ENCODE data around the gene PPP1R3E.

PPP1R3E gene

DNA sequence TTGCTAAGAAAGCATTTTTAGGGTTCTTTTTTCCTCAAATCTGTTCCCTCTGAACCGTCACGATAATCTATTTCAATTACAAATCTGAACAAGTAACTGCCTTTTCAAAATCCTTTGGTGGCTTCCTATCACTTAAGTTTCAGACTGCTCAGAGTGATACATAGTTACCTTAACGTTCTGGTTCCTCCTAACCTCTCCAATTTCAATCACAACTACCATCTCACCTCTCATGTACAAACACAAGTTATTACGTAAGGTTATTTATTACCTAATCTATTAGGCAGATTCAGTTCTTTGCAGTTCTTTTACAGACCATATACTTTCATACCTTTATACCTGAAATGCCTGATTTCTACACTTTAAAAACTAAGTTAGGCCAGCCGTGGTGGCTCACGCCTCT lies 52.8 kb downstream of the PPP1R3E start:
- Mint-ChIP-seq H3K36me3 (no peaks in the 10 kb centered on the region), H3K4me3 (no peak overlapping the region), H3K9me3 (no peaks in the 10 kb centered on the region), H3K27me3 (peaks cover 26% of the 10 kb centered on the region), H3K27ac (no peak overlapping the region), H3K4me1 (no peaks in the 10 kb centered on the region)
- no peak for ATAC-seq

DNA sequence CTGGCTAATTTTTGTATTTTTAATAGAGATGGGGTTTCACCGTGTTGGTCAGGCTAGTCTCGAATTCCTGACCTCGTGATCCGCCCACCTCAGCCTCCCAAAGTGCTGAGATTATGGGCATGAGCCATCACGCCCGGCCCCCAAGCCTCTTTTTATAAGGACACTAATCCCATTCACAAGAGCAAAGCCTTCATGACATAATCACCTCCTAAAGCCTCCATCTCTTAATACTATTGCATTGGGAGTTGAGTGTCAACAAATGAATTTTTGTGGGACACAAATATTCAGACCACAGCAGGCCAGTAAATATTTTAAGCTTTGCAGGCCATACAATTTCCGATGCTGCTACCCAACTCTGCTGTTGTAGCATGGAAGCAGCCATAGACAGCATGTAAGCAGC lies 54.1 kb downstream of the PPP1R3E start:
- Mint-ChIP-seq H3K27ac (no peak overlapping the region), H3K9me3 (no peaks in the 10 kb centered on the region), H3K27me3 (peaks cover 25% of the 10 kb centered on the region), H3K4me3 (no peak overlapping the region), H3K36me3 (no peaks in the 10 kb centered on the region), H3K4me1 (no peaks in the 10 kb centered on the region)
- no peak for ATAC-seq

Data from stimulated activated memory B cell treated with anti-CD40 and anti-IgM and Interleukin-4, amounts not matched to agents 10 μg/mL and 1 μg/mL and 100 μg/mL, for 72 hours (primary cell).